ENCODE results near the gene TTC13.
"Not testable (repeated sequence)": the region's sequence is repeated elsewhere in the genome, so short reads cannot be mapped to it uniquely, and the experiment has no call there.

The TTC13 gene

GRCh38 chr1:230992100-230992774 lies 13.6 kb upstream of the TTC13 start:
- peak; percentile 88 for DNase-seq

- no peak for DNase-seq
These were observed 8.8 kb upstream of the TTC13 start for GRCh38 chr1:230987448-230987847.

GRCh38 chr1:230986976-230987375 lies 8.3 kb upstream of the TTC13 start:
- no peak for DNase-seq

GRCh38 chr1:230985711-230986110 lies 7.0 kb upstream of the TTC13 start:
- no peak for DNase-seq

- not testable (repeated sequence) for DNase-seq
These were observed 6.2 kb upstream of the TTC13 start for GRCh38 chr1:230984622-230985515.

- no peak for DNase-seq
These were observed 5.2 kb upstream of the TTC13 start for GRCh38 chr1:230983811-230984210.

GRCh38 chr1:230982696-230983095 lies 4.0 kb upstream of the TTC13 start:
- no peak for DNase-seq

GRCh38 chr1:230979952-230980351 lies 1.3 kb upstream of the TTC13 start:
- no peak for DNase-seq

GRCh38 chr1:230979389-230979716 lies 692 bp upstream of the TTC13 start:
- DNase-seq = no peak

GRCh38 chr1:230977761-230978490 lies 735 bp downstream of the TTC13 start:
- peak; percentile 17 for DNase-seq

GRCh38 chr1:230976825-230977747 lies 1.6 kb downstream of the TTC13 start:
- DNase-seq = no peak

GRCh38 chr1:230976360-230976759 lies 2.3 kb downstream of the TTC13 start:
- no peak for DNase-seq

GRCh38 chr1:230975636-230976035 lies 3.0 kb downstream of the TTC13 start:
- no peak for DNase-seq

- no peak for DNase-seq
These were observed 5.8 kb downstream of the TTC13 start for GRCh38 chr1:230972855-230973271.

GRCh38 chr1:230971771-230972170 lies 6.9 kb downstream of the TTC13 start:
- DNase-seq = no peak

GRCh38 chr1:230970432-230970831 lies 8.2 kb downstream of the TTC13 start:
- DNase-seq = no peak

- no peak for DNase-seq
These were observed 12.2 kb downstream of the TTC13 start for GRCh38 chr1:230966358-230966873.

- no peak for DNase-seq
These were observed 13.1 kb downstream of the TTC13 start for GRCh38 chr1:230965535-230965934.

- no peak for DNase-seq
These were observed 13.8 kb downstream of the TTC13 start for GRCh38 chr1:230964896-230965295.

- no peak for DNase-seq
These were observed 20.3 kb downstream of the TTC13 start for GRCh38 chr1:230958370-230958769.

- DNase-seq = no peak
These were observed 21.1 kb downstream of the TTC13 start for GRCh38 chr1:230957580-230957989.

- no peak for DNase-seq
These were observed 28.3 kb downstream of the TTC13 start for GRCh38 chr1:230950404-230950803.

Data from NCI-H2029 treated with DMSO at 0.1 percent for 48 hours (cell line).